ENCODE results near the gene TEP1.
A peak's percentile ranks its signal among the peaks of the same experiment; 100 is the strongest.

The TEP1 gene

DNA sequence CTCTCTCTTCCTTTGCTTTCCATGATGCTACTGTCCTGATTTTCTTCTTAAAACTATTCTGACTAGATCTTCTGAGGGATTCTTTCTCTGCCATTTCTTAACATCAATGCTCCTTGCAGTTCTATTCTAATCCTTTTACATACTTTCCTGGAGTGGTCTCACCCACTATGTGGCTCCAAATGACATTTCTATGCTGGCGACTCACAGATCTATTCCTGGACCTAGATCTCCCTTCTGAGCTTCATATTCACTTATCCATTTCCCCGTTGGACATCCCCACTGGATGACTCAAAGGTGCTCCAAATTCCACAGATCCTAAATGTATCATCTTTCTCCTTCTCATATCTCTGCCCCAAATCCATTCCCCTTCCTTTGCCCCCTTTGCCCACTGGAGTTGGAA lies 4.1 kb downstream of the TEP1 start:
- H3K23ac ChIP-seq (ENCODE audit: low read length), result no peak overlapping the region
- no peak overlapping the region for H2BK120ac ChIP-seq (ENCODE audit: insufficient read depth, low read length, poor library complexity)
- H3K79me2 ChIP-seq (ENCODE audit: control insufficient read depth, insufficient read depth, low read length, poor library complexity), result peaks cover 3% of the 10 kb centered on the region
- H2AFZ ChIP-seq (ENCODE audit: insufficient read depth, low read length, poor library complexity), result no peak overlapping the region
- no CpG with 5 or more reads among the region's 2 CpGs for WGBS (ENCODE audit: extremely low coverage, insufficient coverage, insufficient read length)
- no peak for DNase-seq
- H3K79me1 ChIP-seq (ENCODE audit: low read length), result peaks cover 7% of the 10 kb centered on the region
- no peak overlapping the region for H3K14ac ChIP-seq (ENCODE audit: low read length)
- H3K9me3 ChIP-seq (ENCODE audit: insufficient read depth, low read depth, low read length), result no peaks in the 10 kb centered on the region
- H2BK12ac ChIP-seq (ENCODE audit: low read length), result no peak overlapping the region
- H3K4me2 ChIP-seq (ENCODE audit: low read length), result no peak overlapping the region
- no peaks in the 10 kb centered on the region for H3K4me1 ChIP-seq (ENCODE audit: control insufficient read depth in 1 of 2, insufficient read depth in 2 of 2, low read length in 2 of 2)
- H4K8ac ChIP-seq (ENCODE audit: low read depth, low read length), result no peak overlapping the region
- no peak overlapping the region for H3K4me3 ChIP-seq (ENCODE audit: low read depth, low read length)
- no peak overlapping the region for H4K91ac ChIP-seq (ENCODE audit: low read depth, low read length)
- no peak overlapping the region for H2AK5ac ChIP-seq (ENCODE audit: low read length)
- no peak overlapping the region for H3K27ac ChIP-seq (ENCODE audit: low read depth, low read length)
- no peak overlapping the region for H2BK5ac ChIP-seq (ENCODE audit: low read depth, low read length, poor library complexity)
- no peak overlapping the region for H4K12ac ChIP-seq (ENCODE audit: low read depth, low read length)
- H3K4ac ChIP-seq (ENCODE audit: low read depth, low read length), result no peak overlapping the region
- H3K36me3 ChIP-seq (ENCODE audit: control insufficient read depth in 1 of 2, insufficient read depth in 2 of 2, low read length in 2 of 2), result peaks cover 19 to 32% of the 10 kb centered on the region in 2 experiments
- H3K9ac ChIP-seq (ENCODE audit: low read length), result no peak overlapping the region
- no peaks in the 10 kb centered on the region for H3K27me3 ChIP-seq (ENCODE audit: insufficient read depth, low read length)
- no peak overlapping the region for H3K18ac ChIP-seq (ENCODE audit: low read length)

- Histone ChIP-seq H2BK5ac (ENCODE audit: low read depth, low read length, poor library complexity) (no peak overlapping the region), H3K27ac (ENCODE audit: low read depth, low read length) (no peak overlapping the region)
- WGBS (ENCODE audit: extremely low coverage, insufficient coverage, insufficient read length), result no CpG with 5 or more reads among the region's 11 CpGs
Measured at GRCh38 chr14:20403521-20403920, 9.8 kb downstream of the TEP1 start.

GRCh38 chr14:20400965-20401593 lies 12.2 kb downstream of the TEP1 start:
- H2BK12ac ChIP-seq (ENCODE audit: low read length), result no peak overlapping the region
- no CpG with 5 or more reads among the region's 10 CpGs for whole genome bisulfite sequencing (ENCODE audit: extremely low coverage, insufficient coverage, insufficient read length)
- H3K79me1 ChIP-seq (ENCODE audit: low read length), result peaks cover 6% of the 10 kb centered on the region

More at GRCh38 chr14:20403521-20403920, 9.8 kb downstream of the TEP1 start:
- no peak overlapping the region for H2BK120ac ChIP-seq (ENCODE audit: insufficient read depth, low read length, poor library complexity)
- no peak overlapping the region for H3K4ac ChIP-seq (ENCODE audit: low read depth, low read length)
- H3K4me3 ChIP-seq (ENCODE audit: low read depth, low read length), result no peak overlapping the region
- no peak overlapping the region for H4K91ac ChIP-seq (ENCODE audit: low read depth, low read length)
- DNase-seq, result no peak
- peaks cover 1% of the 10 kb centered on the region for H3K79me2 ChIP-seq (ENCODE audit: control insufficient read depth, insufficient read depth, low read length, poor library complexity)
- no peak overlapping the region for H3K18ac ChIP-seq (ENCODE audit: low read length)
- H4K12ac ChIP-seq (ENCODE audit: low read depth, low read length), result no peak overlapping the region
- no peak overlapping the region for H3K14ac ChIP-seq (ENCODE audit: low read length)
- H3K9me3 ChIP-seq (ENCODE audit: insufficient read depth, low read depth, low read length), result no peaks in the 10 kb centered on the region
- no peaks in the 10 kb centered on the region for H3K27me3 ChIP-seq (ENCODE audit: insufficient read depth, low read length)
- H3K79me1 ChIP-seq (ENCODE audit: low read length), result peaks cover 6% of the 10 kb centered on the region
- H2AFZ ChIP-seq (ENCODE audit: insufficient read depth, low read length, poor library complexity), result no peak overlapping the region
- no peak overlapping the region for H3K4me2 ChIP-seq (ENCODE audit: low read length)
- H2BK12ac ChIP-seq (ENCODE audit: low read length), result no peak overlapping the region
- H3K36me3 ChIP-seq (ENCODE audit: control insufficient read depth in 1 of 2, insufficient read depth in 2 of 2, low read length in 2 of 2), result peaks cover 26 to 42% of the 10 kb centered on the region in 2 experiments
- H4K8ac ChIP-seq (ENCODE audit: low read depth, low read length), result no peak overlapping the region
- H3K9ac ChIP-seq (ENCODE audit: low read length), result no peak overlapping the region
- H3K4me1 ChIP-seq (ENCODE audit: control insufficient read depth in 1 of 2, insufficient read depth in 2 of 2, low read length in 2 of 2), result peaks cover 12 to 13% of the 10 kb centered on the region in 2 experiments
- H3K23ac ChIP-seq (ENCODE audit: low read length), result no peak overlapping the region
- no peak overlapping the region for H2AK5ac ChIP-seq (ENCODE audit: low read length)

DNA sequence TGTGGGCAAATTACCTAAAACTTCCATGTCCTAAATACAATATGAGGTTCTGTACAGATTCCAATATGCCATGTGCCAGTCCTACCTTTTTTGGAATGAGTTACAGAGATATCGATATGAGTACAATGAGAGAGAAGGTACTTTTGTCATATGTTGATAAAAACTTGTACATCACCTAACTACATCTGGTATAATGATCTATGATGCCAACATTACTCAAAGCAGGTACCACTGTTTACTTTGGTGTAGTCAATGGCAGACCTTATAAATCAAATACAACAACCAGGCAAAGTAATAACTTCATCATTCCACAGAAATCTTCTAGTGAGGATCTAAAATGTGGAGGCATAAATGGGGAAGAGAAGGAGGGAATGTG lies 12.7 kb downstream of the TEP1 start:
- H3K4me1 ChIP-seq (ENCODE audit: control insufficient read depth in 1 of 2, insufficient read depth in 2 of 2, low read length in 2 of 2), result peaks cover 12 to 13% of the 10 kb centered on the region in 2 experiments
- no peak overlapping the region for H4K12ac ChIP-seq (ENCODE audit: low read depth, low read length)
- no peak overlapping the region for H2AK5ac ChIP-seq (ENCODE audit: low read length)
- no peak overlapping the region for H3K23ac ChIP-seq (ENCODE audit: low read length)
- no peak overlapping the region for H2AFZ ChIP-seq (ENCODE audit: insufficient read depth, low read length, poor library complexity)
- H3K79me1 ChIP-seq (ENCODE audit: low read length), result peaks cover 6% of the 10 kb centered on the region
- peak overlapping the region; percentile 79 for H3K27ac ChIP-seq (ENCODE audit: low read depth, low read length)
- H3K4me3 ChIP-seq (ENCODE audit: low read depth, low read length), result no peak overlapping the region
- H3K14ac ChIP-seq (ENCODE audit: low read length), result peak overlapping the region; percentile 2
- no peak overlapping the region for H2BK5ac ChIP-seq (ENCODE audit: low read depth, low read length, poor library complexity)
- H3K18ac ChIP-seq (ENCODE audit: low read length), result no peak overlapping the region
- no peak overlapping the region for H2BK120ac ChIP-seq (ENCODE audit: insufficient read depth, low read length, poor library complexity)
- no peak overlapping the region for H3K9ac ChIP-seq (ENCODE audit: low read length)
- no CpG with 5 or more reads among the region's 1 CpG for WGBS (ENCODE audit: extremely low coverage, insufficient coverage, insufficient read length)
- H3K27me3 ChIP-seq (ENCODE audit: insufficient read depth, low read length), result no peaks in the 10 kb centered on the region
- H4K91ac ChIP-seq (ENCODE audit: low read depth, low read length), result peak overlapping the region; percentile 36
- H2BK12ac ChIP-seq (ENCODE audit: low read length), result no peak overlapping the region
- H4K8ac ChIP-seq (ENCODE audit: low read depth, low read length), result no peak overlapping the region
- H3K9me3 ChIP-seq (ENCODE audit: insufficient read depth, low read depth, low read length), result no peaks in the 10 kb centered on the region
- peaks cover 19 to 33% of the 10 kb centered on the region in 2 experiments for H3K36me3 ChIP-seq (ENCODE audit: control insufficient read depth in 1 of 2, insufficient read depth in 2 of 2, low read length in 2 of 2)
- H3K4ac ChIP-seq (ENCODE audit: low read depth, low read length), result no peak overlapping the region
- peaks cover 1% of the 10 kb centered on the region for H3K79me2 ChIP-seq (ENCODE audit: control insufficient read depth, insufficient read depth, low read length, poor library complexity)
- DNase-seq, result no peak
- peak overlapping the region; percentile 33 for H3K4me2 ChIP-seq (ENCODE audit: low read length)

More at GRCh38 chr14:20400965-20401593, 12.2 kb downstream of the TEP1 start:
- Histone ChIP-seq H3K18ac (ENCODE audit: low read length) (no peak overlapping the region), H3K36me3 (ENCODE audit: control insufficient read depth in 1 of 2, insufficient read depth in 2 of 2, low read length in 2 of 2) (peaks cover 20 to 30% of the 10 kb centered on the region in 2 experiments), H2AK5ac (ENCODE audit: low read length) (no peak overlapping the region), H3K27ac (ENCODE audit: low read depth, low read length) (peak overlapping the region; percentile 88), H3K4me2 (ENCODE audit: low read length) (peak overlapping the region; percentile 33), H2AFZ (ENCODE audit: insufficient read depth, low read length, poor library complexity) (no peak overlapping the region), H3K9ac (ENCODE audit: low read length) (no peak overlapping the region), H3K27me3 (ENCODE audit: insufficient read depth, low read length) (no peaks in the 10 kb centered on the region), H4K91ac (ENCODE audit: low read depth, low read length) (peak overlapping the region; percentile 79), H2BK120ac (ENCODE audit: insufficient read depth, low read length, poor library complexity) (peak overlapping the region; percentile 94), H3K14ac (ENCODE audit: low read length) (peak overlapping the region; percentile 2), H3K79me2 (ENCODE audit: control insufficient read depth, insufficient read depth, low read length, poor library complexity) (peaks cover 1% of the 10 kb centered on the region), H3K4me3 (ENCODE audit: low read depth, low read length) (no peak overlapping the region), H3K4ac (ENCODE audit: low read depth, low read length) (no peak overlapping the region), H3K9me3 (ENCODE audit: insufficient read depth, low read depth, low read length) (no peaks in the 10 kb centered on the region), H3K23ac (ENCODE audit: low read length) (no peak overlapping the region), H4K12ac (ENCODE audit: low read depth, low read length) (no peak overlapping the region), H3K4me1 (ENCODE audit: control insufficient read depth in 1 of 2, insufficient read depth in 2 of 2, low read length in 2 of 2) (peaks cover 12 to 13% of the 10 kb centered on the region in 2 experiments), H2BK5ac (ENCODE audit: low read depth, low read length, poor library complexity) (peak overlapping the region; percentile 15), H4K8ac (ENCODE audit: low read depth, low read length) (no peak overlapping the region)
- DNase-seq, result peak; percentile 91 to 92
